Measurements from ENCODE around the gene GLIS1. TPM values are rescaled to one million over a fixed set of nuclear protein-coding genes. Genes with fewer than 3 reads are reported as not detected.

Gene GLIS1
- total RNA-seq, 1 donor from 2014 or later, result 0.07 TPM

DNA sequence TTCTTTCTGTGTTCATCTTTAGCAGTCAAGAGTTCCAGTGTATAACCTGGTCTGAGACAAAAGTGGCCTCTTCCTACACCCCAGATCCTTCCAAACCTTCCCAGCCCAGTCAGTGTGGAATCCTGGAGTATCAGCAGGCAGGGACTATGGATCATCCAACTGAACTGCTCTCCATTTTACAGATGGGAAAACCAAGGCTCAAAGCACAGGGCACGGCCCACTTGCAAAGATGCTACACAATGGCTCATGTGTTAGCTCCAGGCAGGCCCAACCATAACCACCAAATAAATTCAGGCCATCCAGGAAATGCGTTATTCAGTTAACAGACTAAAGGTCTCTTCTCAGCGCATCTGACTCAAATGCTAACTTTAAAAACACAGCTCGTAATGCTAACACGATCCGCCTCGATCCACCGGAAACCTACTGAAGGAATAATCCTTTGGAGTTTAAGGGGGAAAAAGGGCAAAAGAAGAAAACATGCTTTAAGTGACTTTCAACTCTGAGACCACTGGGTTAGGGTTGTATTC, 7.1 kb downstream of the GLIS1 start:
- peak; percentile 60 for FAIRE-seq
- no peaks in the 10 kb centered on the region for H3K36me3 Mint-ChIP-seq (ENCODE audit: low read depth, unreplicated experiment)
- Histone ChIP-seq H3K9me3 (ENCODE audit: insufficient read depth, low read depth, low read length) (peaks cover 3% of the 10 kb centered on the region), H4K20me1 (ENCODE audit: insufficient read depth, low read length) (peaks cover 6% of the 10 kb centered on the region), H3K4me1 (ENCODE audit: insufficient read depth, low read length) (peaks cover 60% of the 10 kb centered on the region), H3K27ac (ENCODE audit: low read depth, low read length) (peak overlapping the region; percentile 100), H3K9ac (ENCODE audit: low read length) (peak overlapping the region; percentile 95), H2AFZ (ENCODE audit: low read depth, low read length) (no peak overlapping the region), H3K4me2 (ENCODE audit: low read length) (peak overlapping the region; percentile 94), H3K27me3 (ENCODE audit: insufficient read depth, low read length) (no peaks in the 10 kb centered on the region), H3K36me3 (ENCODE audit: insufficient read depth, low read length) (no peaks in the 10 kb centered on the region), H3K79me2 (ENCODE audit: insufficient read depth, low read length) (peaks cover 85% of the 10 kb centered on the region), H3K4me3 (ENCODE audit: insufficient read depth, low read depth, low read length) (peak overlapping the region; percentile 36)
- peaks cover 3% of the 10 kb centered on the region for H3K4me1 Mint-ChIP-seq (ENCODE audit: low read depth, unreplicated experiment)
- H3K27ac Mint-ChIP-seq (ENCODE audit: unreplicated experiment), result no peak overlapping the region
- TF ChIP-seq EZH2 (IDR thresholded peaks at IDR 0.05; ENCODE audit: insufficient read depth, low read length), result no peak
- TF ChIP-seq, protein P1, sequence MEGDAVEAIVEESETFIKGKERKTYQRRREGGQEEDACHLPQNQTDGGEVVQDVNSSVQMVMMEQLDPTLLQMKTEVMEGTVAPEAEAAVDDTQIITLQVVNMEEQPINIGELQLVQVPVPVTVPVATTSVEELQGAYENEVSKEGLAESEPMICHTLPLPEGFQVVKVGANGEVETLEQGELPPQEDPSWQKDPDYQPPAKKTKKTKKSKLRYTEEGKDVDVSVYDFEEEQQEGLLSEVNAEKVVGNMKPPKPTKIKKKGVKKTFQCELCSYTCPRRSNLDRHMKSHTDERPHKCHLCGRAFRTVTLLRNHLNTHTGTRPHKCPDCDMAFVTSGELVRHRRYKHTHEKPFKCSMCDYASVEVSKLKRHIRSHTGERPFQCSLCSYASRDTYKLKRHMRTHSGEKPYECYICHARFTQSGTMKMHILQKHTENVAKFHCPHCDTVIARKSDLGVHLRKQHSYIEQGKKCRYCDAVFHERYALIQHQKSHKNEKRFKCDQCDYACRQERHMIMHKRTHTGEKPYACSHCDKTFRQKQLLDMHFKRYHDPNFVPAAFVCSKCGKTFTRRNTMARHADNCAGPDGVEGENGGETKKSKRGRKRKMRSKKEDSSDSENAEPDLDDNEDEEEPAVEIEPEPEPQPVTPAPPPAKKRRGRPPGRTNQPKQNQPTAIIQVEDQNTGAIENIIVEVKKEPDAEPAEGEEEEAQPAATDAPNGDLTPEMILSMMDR (IDR thresholded peaks at IDR 0.05; ENCODE audit: insufficient read depth, low read depth, low read length), result no peak
- peaks cover 54% of the 10 kb centered on the region for H3K27me3 Mint-ChIP-seq (ENCODE audit: low read depth, unreplicated experiment)
- no peak overlapping the region for H3K4me3 Mint-ChIP-seq (ENCODE audit: unreplicated experiment)
- DNase-seq (ENCODE audit: low read depth), result peak; percentile 70
- H3K9me3 Mint-ChIP-seq (ENCODE audit: unreplicated experiment), result peaks cover 7% of the 10 kb centered on the region

DNA sequence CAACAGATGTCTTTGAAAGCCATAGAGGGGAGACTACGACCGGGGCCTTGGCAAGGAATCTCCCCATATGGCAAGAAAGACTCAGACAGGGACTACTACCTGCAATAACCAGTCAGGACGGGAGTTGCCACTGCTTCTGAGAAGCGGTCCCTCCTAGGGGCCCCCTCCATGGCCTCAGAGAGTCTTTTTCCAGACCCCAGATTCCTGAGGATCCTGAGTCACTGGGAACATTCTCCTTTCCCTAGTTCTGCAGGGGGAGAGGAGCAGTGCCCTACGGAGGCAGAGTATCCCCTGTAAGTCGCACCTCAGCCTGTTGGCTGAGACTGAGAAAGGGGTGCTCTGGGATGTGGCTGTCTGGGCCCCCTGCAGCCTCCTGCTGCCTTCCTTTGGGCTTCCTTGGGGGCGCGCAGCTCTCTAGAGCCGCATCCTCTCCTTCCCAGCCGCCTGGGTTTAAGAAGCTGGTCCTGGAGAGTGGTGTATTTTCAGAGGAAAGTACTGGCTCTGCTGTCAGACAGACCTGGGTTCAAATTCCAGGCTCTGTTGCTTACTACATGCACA, 7.8 kb downstream of the GLIS1 start:
- FAIRE-seq (no peak), DNase-seq (ENCODE audit: low read depth) (no peak)
- Histone ChIP-seq H3K27ac (ENCODE audit: low read depth, low read length) (peak overlapping the region; percentile 100), H3K9ac (ENCODE audit: low read length) (peak overlapping the region; percentile 95), H3K79me2 (ENCODE audit: insufficient read depth, low read length) (peaks cover 88% of the 10 kb centered on the region), H3K27me3 (ENCODE audit: insufficient read depth, low read length) (no peaks in the 10 kb centered on the region), H2AFZ (ENCODE audit: low read depth, low read length) (no peak overlapping the region), H3K4me1 (ENCODE audit: insufficient read depth, low read length) (peaks cover 53% of the 10 kb centered on the region), H3K9me3 (ENCODE audit: insufficient read depth, low read depth, low read length) (peaks cover 3% of the 10 kb centered on the region), H4K20me1 (ENCODE audit: insufficient read depth, low read length) (peaks cover 13% of the 10 kb centered on the region), H3K36me3 (ENCODE audit: insufficient read depth, low read length) (no peaks in the 10 kb centered on the region), H3K4me2 (ENCODE audit: low read length) (peak overlapping the region; percentile 94), H3K4me3 (ENCODE audit: insufficient read depth, low read depth, low read length) (no peak overlapping the region)
- peaks cover 3% of the 10 kb centered on the region for H3K4me1 Mint-ChIP-seq (ENCODE audit: low read depth, unreplicated experiment)
- TF ChIP-seq, protein P1 (IDR thresholded peaks at IDR 0.05; ENCODE audit: insufficient read depth, low read depth, low read length), result no peak
- TF ChIP-seq EZH2 (IDR thresholded peaks at IDR 0.05; ENCODE audit: insufficient read depth, low read length), result no peak
- no peak overlapping the region for H3K4me3 Mint-ChIP-seq (ENCODE audit: unreplicated experiment)
- no peak overlapping the region for H3K27ac Mint-ChIP-seq (ENCODE audit: unreplicated experiment)
- H3K36me3 Mint-ChIP-seq (ENCODE audit: low read depth, unreplicated experiment), result peaks cover 2% of the 10 kb centered on the region
- peaks cover 10% of the 10 kb centered on the region for H3K9me3 Mint-ChIP-seq (ENCODE audit: unreplicated experiment)
- peaks cover 49% of the 10 kb centered on the region for H3K27me3 Mint-ChIP-seq (ENCODE audit: low read depth, unreplicated experiment)

DNA sequence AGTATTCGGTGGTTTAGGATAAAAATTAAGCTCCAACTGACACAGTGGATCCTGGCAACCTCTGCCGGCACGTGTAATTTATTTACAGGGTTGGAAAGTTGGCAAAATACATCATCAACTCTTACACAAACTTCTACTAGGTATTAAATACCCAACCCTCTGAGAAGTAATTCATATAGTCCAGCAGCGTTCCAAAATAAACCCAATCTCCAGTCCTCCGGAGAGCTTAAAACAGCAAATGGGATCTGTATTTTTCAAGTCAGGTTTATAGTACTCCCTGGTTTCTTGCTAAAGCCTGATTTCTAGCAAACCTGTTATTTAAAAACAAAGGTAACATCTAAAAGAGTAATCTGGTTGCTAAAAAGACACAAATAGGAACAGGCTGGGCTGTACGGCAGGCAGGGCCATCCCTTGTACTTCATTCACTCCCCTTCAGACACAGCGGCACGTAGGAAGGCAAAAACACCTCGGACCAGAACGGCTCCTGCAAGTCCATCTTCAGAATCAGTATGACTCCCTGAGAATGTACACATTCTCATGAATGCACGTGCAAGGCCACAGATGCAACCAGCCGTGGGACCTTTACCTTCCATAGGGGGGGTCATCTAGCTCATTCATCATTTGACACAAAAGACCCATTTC, 8.6 kb downstream of the GLIS1 start:
- Histone ChIP-seq H3K9ac (ENCODE audit: low read length) (peak overlapping the region; percentile 95), H3K4me2 (ENCODE audit: low read length) (no peak overlapping the region), H3K4me1 (ENCODE audit: insufficient read depth, low read length) (peaks cover 53% of the 10 kb centered on the region), H3K36me3 (ENCODE audit: insufficient read depth, low read length) (no peaks in the 10 kb centered on the region), H2AFZ (ENCODE audit: low read depth, low read length) (no peak overlapping the region), H3K4me3 (ENCODE audit: insufficient read depth, low read depth, low read length) (no peak overlapping the region), H3K27ac (ENCODE audit: low read depth, low read length) (no peak overlapping the region), H3K27me3 (ENCODE audit: insufficient read depth, low read length) (no peaks in the 10 kb centered on the region), H3K9me3 (ENCODE audit: insufficient read depth, low read depth, low read length) (peaks cover 3% of the 10 kb centered on the region), H3K79me2 (ENCODE audit: insufficient read depth, low read length) (peaks cover 88% of the 10 kb centered on the region), H4K20me1 (ENCODE audit: insufficient read depth, low read length) (peaks cover 21% of the 10 kb centered on the region)
- no peak for TF ChIP-seq EZH2 (IDR thresholded peaks at IDR 0.05; ENCODE audit: insufficient read depth, low read length)
- TF ChIP-seq, protein P1 (IDR thresholded peaks at IDR 0.05; ENCODE audit: insufficient read depth, low read depth, low read length), result no peak
- peaks cover 12% of the 10 kb centered on the region for H3K9me3 Mint-ChIP-seq (ENCODE audit: unreplicated experiment)
- no peak overlapping the region for H3K27ac Mint-ChIP-seq (ENCODE audit: unreplicated experiment)
- FAIRE-seq (no peak), DNase-seq (ENCODE audit: low read depth) (no peak)
- peaks cover 3% of the 10 kb centered on the region for H3K4me1 Mint-ChIP-seq (ENCODE audit: low read depth, unreplicated experiment)
- H3K4me3 Mint-ChIP-seq (ENCODE audit: unreplicated experiment), result no peak overlapping the region
- peaks cover 49% of the 10 kb centered on the region for H3K27me3 Mint-ChIP-seq (ENCODE audit: low read depth, unreplicated experiment)
- H3K36me3 Mint-ChIP-seq (ENCODE audit: low read depth, unreplicated experiment), result peaks cover 2% of the 10 kb centered on the region
